HEK293 (cell line): ENCODE measurements around the gene CCDC14.
"Not testable (repeated sequence)": the region's sequence is repeated elsewhere in the genome, so short reads cannot be mapped to it uniquely, and the experiment has no call there.

Source experiments
- CTCF ChIA-PET: fragments of 350-600 bp; formaldehyde crosslinking; extraction: SDS; loops from one replicate; lab custom pipeline; 2021; ENCODE audit warnings: antibody characterized with exemption; lab: Yijun Ruan, JAX
- POLR2A ChIA-PET: fragments of 300-600 bp; formaldehyde crosslinking; extraction: SDS; loops from one replicate; lab custom pipeline; 2020; ENCODE audit warnings: antibody characterized with exemption, inconsistent platforms; lab: Yijun Ruan, JAX
- H3K27ac ChIP-seq: fragments of 200-500 bp; sonication (Bioruptor generic); 2 replicates; pipeline ENCODE4 v1.5.1; 2014; ENCODE audit warnings: low read depth, low read length, control low read depth, inconsistent platforms; ENCODE audit errors: extremely low read depth
- H3K36me3 ChIP-seq, 2 experiments: fragments of 200-500 bp in 1 of 2; sonication (Bioruptor generic) in 1 of 2; 1 replicate in 1 of 2; 2 replicates in 1 of 2; pipeline ENCODE4 v1.5.1; 2014 to 2017; ENCODE audit warnings: inconsistent platforms in 2 of 2, low read length in 2 of 2; ENCODE audit not compliant: control insufficient read depth in 2 of 2, insufficient read depth in 1 of 2
- H3K4me1 ChIP-seq: fragments of 200-500 bp; sonication (Bioruptor generic); 2 replicates; pipeline ENCODE4 v1.5.1; 2014; ENCODE audit warnings: mild to moderate bottlenecking, low read length, inconsistent platforms; ENCODE audit not compliant: control insufficient read depth, insufficient read depth
- H3K4me3 ChIP-seq: 2 replicates; pipeline ENCODE4 v1.5.1; 2011; ENCODE audit warnings: low read depth, mild to moderate bottlenecking, control low read depth, low read length, moderate library complexity
- H3K9me3 ChIP-seq: fragments of 200-500 bp; sonication (Bioruptor generic); 2 replicates; pipeline ENCODE4 v1.5.1; 2014; ENCODE audit warnings: low read depth, low read length, inconsistent platforms; ENCODE audit not compliant: control insufficient read depth, insufficient read depth
- CTCF ChIP-seq: fragments of 450-650 bp; formaldehyde crosslinking; IDR thresholded peaks from 2 replicates; pipeline ENCODE4 v1.5.1; 2016; ENCODE audit warnings: missing biosample characterization, missing genetic modification characterization
- IKZF3 ChIP-seq: fragments of 450-650 bp; IDR thresholded peaks from 2 replicates; pipeline ENCODE4 v1.5.0; 2018; ENCODE audit warnings: missing biosample characterization, mild to moderate bottlenecking, missing genetic modification characterization, moderate library complexity
- KLF17 ChIP-seq: fragments of 450-650 bp; formaldehyde crosslinking; IDR thresholded peaks from 2 replicates; pipeline ENCODE4 v1.5.1; 2016; ENCODE audit warnings: missing biosample characterization, missing genetic modification characterization
- SP3 ChIP-seq: fragments of 450-650 bp; formaldehyde crosslinking; IDR thresholded peaks from 2 replicates; pipeline ENCODE4 v1.5.1; 2016; ENCODE audit warnings: missing biosample characterization, missing genetic modification characterization
- WT1 ChIP-seq: fragments of 450-650 bp; formaldehyde crosslinking; IDR thresholded peaks from 2 replicates; pipeline ENCODE4 v1.5.1; 2016; ENCODE audit warnings: missing biosample characterization, missing genetic modification characterization
- ZBTB44 ChIP-seq: fragments of 450-650 bp; IDR thresholded peaks from 2 replicates; pipeline ENCODE4 v1.5.1; 2018; ENCODE audit warnings: missing biosample characterization, mild to moderate bottlenecking, missing genetic modification characterization
- ZFP41 ChIP-seq: fragments of 450-650 bp; formaldehyde crosslinking; IDR thresholded peaks from 2 replicates; pipeline ENCODE4 v1.5.1; 2016; ENCODE audit warnings: missing biosample characterization, missing genetic modification characterization, borderline replicate concordance
- ZFP69B ChIP-seq: fragments of 450-650 bp; formaldehyde crosslinking; IDR thresholded peaks from 2 replicates; pipeline ENCODE4 v1.5.1; 2016; ENCODE audit warnings: missing biosample characterization, missing genetic modification characterization
- ZNF133 ChIP-seq: fragments of 450-650 bp; formaldehyde crosslinking; IDR thresholded peaks from 2 replicates; pipeline ENCODE4 v1.5.1; 2016; ENCODE audit warnings: missing biosample characterization, missing genetic modification characterization
- ZNF18 ChIP-seq: fragments of 450-650 bp; formaldehyde crosslinking; IDR thresholded peaks from 2 replicates; pipeline ENCODE4 v1.5.1; 2016; ENCODE audit warnings: missing biosample characterization, missing genetic modification characterization
- ZNF335 ChIP-seq: fragments of 450-650 bp; formaldehyde crosslinking; conservative IDR thresholded peaks from 2 replicates; pipeline ENCODE4 v1.5.1; 2016; ENCODE audit warnings: missing biosample characterization, missing genetic modification characterization
- ZNF521 ChIP-seq: fragments of 450-650 bp; formaldehyde crosslinking; IDR thresholded peaks from 2 replicates; pipeline ENCODE4 v1.5.1; 2017; ENCODE audit warnings: missing biosample characterization, mild to moderate bottlenecking, missing genetic modification characterization
- ZNF654 ChIP-seq: fragments of 450-650 bp; formaldehyde crosslinking; IDR thresholded peaks from 2 replicates; pipeline ENCODE4 v1.5.1; 2016; ENCODE audit warnings: low read depth, missing biosample characterization, missing genetic modification characterization
- ZNF692 ChIP-seq: fragments of 450-650 bp; formaldehyde crosslinking; IDR thresholded peaks from 2 replicates; pipeline ENCODE4 v1.5.1; 2016; ENCODE audit warnings: missing biosample characterization, missing genetic modification characterization
- ZSCAN30 ChIP-seq: fragments of 450-650 bp; IDR thresholded peaks from 2 replicates; pipeline ENCODE4 v1.5.1; 2018; ENCODE audit warnings: missing biosample characterization, mild to moderate bottlenecking, missing genetic modification characterization, moderate library complexity

CCDC14 gene

GRCh38 chr3:123980539-123980938, 19.5 kb upstream of the CCDC14 start:
- no peaks in the 10 kb centered on the region for H3K9me3 ChIP-seq
- TF ChIP-seq KLF17 (tag by site-specific recombination) (no peak), ZBTB44 (tag by site-specific recombination) (no peak), ZNF133 (no peak), ZFP41 (no peak), ZSCAN30 (tag by site-specific recombination) (no peak), WT1 (tag by site-specific recombination) (no peak), ZNF521 (tag by site-specific recombination) (no peak), SP3 (tag by site-specific recombination) (no peak)
- no peak overlapping the region for H3K4me3 ChIP-seq
- ChIA-PET POLR2A (no interaction called here), CTCF (interaction anchor here (0.6 to 3.7 kb wide), 5 partner anchors 9 to 1650 kb away, joined by 3 to 14 read pairs (median 4); no protein-coding TSS in a partner anchor)
- no peak overlapping the region for H3K27ac ChIP-seq
- no peaks in the 10 kb centered on the region for H3K4me1 ChIP-seq
- no peaks in the 10 kb centered on the region for H3K36me3 ChIP-seq

- CTCF ChIA-PET: interaction anchor here (0.6 to 3.7 kb wide), 8 partner anchors 10 to 290 kb away, joined by 3 to 14 read pairs (median 3); no protein-coding TSS in a partner anchor
- H3K36me3 ChIP-seq, POLR2A ChIA-PET, H3K27ac ChIP-seq, H3K9me3 ChIP-seq, H3K4me1 ChIP-seq, H3K4me3 ChIP-seq: not testable (repeated sequence)
- peak; percentile 86 for TF ChIP-seq ZFP69B (tag by site-specific recombination)
- peak; percentile 64 for TF ChIP-seq ZNF654 (tag by site-specific recombination)
- TF ChIP-seq ZNF335 (tag by site-specific recombination): 0 out of 2 replicates have a peak, but pooled peaks have one; percentile 24
- TF ChIP-seq CTCF (tag by site-specific recombination): peak; percentile 22; the same call in 1 of the 2 replicates
- TF ChIP-seq ZNF18 (tag by site-specific recombination): peak; percentile 64; the same call in 1 of the 2 replicates
- peak; percentile 74; the same call in 1 of the 2 replicates for TF ChIP-seq IKZF3 (tag by site-specific recombination)
- peak; percentile 88 for TF ChIP-seq ZNF692 (tag by site-specific recombination)
- TF ChIP-seq SP3 (tag by site-specific recombination): 0 out of 2 replicates have a peak, but pooled peaks have one; percentile 12
Observed at GRCh38 chr3:123979525-123980501, 18.8 kb upstream of the CCDC14 start.

GRCh38 chr3:123976904-123977303, 15.9 kb upstream of the CCDC14 start:
- CTCF ChIA-PET: interaction anchor here (0.6 kb wide), 1 partner anchor 299 kb away, joined by 6 read pairs; no protein-coding TSS in a partner anchor
- H3K9me3 ChIP-seq, POLR2A ChIA-PET, H3K27ac ChIP-seq, H3K36me3 ChIP-seq, H3K4me1 ChIP-seq, H3K4me3 ChIP-seq: not testable (repeated sequence)

GRCh38 chr3:123976181-123976898, 15.3 kb upstream of the CCDC14 start:
- H3K27ac ChIP-seq, POLR2A ChIA-PET, CTCF ChIA-PET: not testable (repeated sequence)

More at GRCh38 chr3:123976181-123976898, 15.3 kb upstream of the CCDC14 start:
- H3K36me3 ChIP-seq, H3K4me1 ChIP-seq, H3K4me3 ChIP-seq, H3K9me3 ChIP-seq: not testable (repeated sequence)
